NCI-H510A treated with DMSO at 0.1 percent for 48 hours (cell line): ENCODE results near the gene CISH.

Experiments
- DNase-seq: peaks from one replicate; lab custom pipeline; 2025; lab: John Stamatoyannopoulos, UW

The CISH gene

DNA sequence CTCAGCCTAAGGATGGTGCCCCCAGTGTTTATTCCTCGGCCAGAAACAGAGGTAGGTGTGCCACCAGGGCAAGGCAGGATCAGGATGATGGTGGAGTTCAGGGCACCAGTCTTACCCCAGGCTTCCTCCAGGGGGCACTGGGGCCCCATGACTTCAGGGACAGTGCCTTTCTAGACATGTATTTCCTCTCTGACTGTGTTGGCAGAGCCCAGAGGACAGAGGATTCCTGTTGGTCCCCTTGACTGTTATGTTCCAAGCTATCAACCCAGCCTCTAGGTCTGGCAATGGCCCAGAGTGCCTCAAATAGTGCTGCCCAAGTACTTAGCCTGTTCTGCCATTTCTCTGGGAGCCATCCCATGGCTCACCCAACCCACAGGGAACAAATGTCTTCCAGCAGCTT, 39.4 kb downstream of the CISH start:
- peak; percentile 38 for DNase-seq

DNA sequence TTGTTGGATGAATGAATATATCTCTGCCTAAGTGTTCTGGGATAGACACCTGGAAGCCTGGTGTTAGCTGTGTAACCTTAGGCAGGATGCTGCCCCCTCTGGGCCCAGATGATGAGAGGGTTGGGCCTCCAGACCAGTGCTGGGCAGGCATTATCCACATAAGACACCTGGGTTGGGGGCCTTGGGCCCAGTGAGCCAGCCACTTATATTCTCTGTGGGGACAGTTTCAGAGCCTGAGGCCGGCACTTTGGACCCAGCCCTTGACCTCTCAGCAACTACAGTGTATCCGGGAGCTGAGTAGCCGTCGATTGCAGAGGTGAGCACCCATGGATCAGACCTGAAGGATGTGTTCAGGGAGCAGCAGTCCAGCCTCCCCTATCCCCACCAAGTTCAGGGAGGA, 40.1 kb downstream of the CISH start:
- no peak for DNase-seq

DNA sequence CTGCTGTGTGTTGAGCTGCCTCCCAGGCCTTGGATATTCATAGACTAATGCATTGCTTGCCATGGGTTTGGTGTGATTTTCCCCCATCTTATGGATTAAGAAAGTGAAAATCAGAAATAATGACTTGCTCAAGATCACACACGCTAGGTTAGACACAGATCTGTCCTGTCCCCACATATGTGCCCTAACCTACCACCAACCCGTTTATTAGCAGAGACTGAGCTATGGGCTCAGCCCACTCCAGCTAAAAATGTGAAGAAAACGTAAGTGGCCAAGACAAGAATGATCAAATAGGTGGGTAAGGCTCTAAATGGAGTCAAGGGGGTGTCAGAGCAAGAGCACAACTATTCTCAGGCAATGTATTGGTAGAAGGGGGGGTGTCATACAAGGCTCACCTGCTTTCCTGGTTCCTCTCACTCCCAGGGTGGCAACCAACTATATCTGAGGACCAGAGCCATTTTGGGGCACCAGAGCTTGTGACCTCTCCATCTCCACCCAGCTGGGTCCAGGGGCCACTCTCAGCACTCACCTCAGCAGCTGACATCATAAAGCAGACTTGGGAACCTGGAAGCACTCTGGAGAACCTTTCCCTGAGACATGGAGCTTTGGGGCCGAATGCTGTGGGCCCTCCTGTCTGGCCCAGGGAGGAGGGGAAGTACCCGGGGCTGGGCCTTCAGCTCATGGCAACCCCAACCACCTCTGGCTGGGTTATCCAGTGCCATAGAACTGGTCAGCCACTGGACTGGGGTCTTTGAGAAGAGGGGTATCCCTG, 40.9 kb downstream of the CISH start:
- DNase-seq = no peak

DNA sequence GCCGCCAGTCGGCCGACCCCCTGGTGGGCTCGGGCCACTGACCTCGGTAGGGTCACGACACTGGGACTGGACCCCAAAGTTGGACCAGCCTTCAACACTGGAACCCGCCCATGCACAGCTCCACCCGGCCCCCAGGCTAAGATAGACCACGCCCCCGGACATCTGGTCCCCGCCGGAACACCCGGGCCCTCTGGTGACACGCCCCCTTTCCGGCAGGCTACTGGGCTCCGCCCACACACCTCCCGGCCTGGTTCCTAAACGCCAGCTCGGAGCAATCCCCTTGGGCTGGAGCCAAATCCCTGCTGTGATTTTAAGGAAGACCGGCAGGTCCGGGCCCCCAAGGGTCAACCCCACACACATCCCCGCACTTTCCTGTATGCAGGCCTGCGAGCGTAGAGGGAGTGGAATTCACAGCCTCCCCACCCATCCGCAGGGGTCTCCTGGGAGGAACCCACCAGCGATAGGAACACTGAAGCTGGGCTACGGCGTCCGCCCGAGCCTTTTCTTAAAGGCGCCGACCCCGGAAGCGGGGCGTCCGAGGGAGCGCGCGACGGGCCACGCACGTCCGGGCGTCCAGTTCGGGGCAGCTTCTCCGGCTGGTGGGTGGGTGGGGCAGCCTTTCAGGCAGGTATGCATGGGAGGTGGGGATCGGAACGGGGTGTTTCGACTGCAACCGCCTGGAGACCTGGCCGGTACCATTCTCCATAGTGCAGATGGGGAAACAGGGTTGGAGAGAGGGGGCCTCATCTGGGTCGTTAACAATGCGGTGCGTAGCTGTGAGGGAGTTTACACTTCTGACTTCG, 42.4 kb downstream of the CISH start, which contains the start of gene HEMK1:
HEMK1 (plus strand) TSS at position 576 of the 803 bp plus-strand sequence. CDS start 1,583 bp downstream, outside the sequence.
- DNase-seq = peak; percentile 87

DNA sequence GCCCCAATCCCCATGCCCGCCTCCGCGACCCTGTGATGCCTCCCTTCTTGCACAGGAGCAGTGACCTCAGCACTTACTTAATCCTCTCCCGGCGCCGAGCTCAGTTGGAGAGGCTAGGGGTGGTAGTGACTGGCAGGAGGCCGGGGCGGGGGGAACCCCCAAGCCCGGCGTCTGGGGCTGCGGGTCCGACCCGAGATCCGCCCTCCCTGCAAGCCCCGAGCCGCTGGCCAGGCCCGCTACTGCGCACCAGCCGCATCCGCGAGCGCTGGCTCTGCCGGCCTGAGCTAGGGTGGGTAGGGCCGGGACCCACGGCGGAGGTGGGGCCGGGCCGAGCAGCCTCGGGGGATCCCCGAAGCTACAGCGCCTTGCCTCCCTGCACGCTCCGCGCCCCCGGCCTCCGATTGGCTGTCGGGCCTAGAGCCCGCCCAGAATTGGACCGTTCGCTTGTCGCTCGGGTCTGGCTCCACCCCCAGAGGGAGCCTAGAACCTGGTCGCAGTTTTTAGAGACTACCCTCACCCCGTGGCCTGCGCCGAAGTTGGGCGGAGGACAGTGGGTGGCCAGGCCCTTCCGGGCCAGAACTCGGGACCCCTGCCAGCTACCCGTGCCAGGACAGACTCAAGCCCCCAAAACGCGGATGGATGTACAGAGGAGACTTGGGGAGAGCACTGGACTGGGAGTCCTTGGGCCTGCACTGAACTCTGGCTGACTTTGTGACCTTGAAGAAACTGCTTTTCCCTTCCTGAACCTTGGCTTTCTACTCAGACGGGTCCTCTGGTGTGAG, 44.0 kb downstream of the CISH start, which contains the start of gene C3orf18:
C3orf18 (minus strand) TSS at position 362 of the 782 bp plus-strand sequence. CDS start 2,048 bp downstream, outside the sequence.
- DNase-seq = peak; percentile 68

DNA sequence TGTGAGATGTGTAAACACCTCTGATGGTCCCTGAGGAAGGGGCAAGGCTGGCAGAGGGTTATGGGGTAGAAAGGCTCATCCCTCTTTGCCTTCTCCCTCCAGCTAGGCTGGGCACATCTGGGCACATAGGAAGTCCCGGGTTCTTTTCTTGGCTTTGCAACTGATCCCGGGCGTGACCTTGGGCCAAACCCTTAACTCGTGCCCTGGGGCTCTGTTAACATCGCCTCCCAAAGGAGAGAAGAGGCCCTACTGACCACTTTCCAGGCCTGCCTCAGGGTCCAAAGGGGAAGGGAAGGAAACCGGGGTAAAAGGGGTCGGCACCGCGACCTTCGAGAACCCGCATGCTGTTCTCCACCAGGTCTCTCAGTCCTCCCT, 44.6 kb downstream of the CISH start:
- DNase-seq = no peak

DNA sequence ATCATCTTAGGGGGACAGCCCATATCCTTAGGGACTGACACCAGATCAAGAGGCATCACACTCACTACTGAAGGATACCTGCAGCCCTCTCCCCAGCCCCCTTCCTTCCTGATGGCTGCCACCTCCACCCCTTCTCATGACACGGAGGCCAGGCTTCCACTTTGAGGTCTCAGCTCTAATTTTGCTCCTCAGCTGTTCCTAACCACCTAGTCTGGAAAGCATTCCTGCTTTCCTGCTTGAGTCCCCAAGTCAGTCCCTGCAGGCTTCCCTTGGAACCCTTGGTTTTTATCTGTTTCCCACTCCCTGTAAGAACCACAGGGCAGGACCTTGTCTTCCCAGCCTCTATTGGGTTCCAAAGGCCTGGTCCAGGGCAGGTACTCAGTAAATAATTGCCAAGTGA, 47.3 kb downstream of the CISH start:
- no peak for DNase-seq

DNA sequence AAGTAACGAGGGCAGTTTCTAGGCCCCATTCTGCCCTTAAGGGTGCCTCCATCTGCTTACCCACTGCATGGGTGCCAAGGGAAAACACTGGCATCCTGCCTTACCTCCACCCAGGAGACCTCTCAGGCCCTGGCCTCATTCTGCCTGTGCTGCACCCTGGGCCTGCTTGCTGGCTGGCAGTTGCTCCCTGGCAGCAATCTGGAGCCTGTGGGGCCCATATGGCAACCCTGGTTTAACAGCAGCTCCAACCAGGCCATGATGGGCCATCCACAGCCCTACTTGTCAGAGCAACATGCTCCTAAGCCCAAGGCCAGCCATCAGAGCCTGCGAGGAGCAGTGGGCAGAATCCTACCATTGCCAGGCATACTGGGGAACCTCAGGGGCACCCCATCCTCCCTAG, 47.7 kb downstream of the CISH start:
- DNase-seq = no peak

DNA sequence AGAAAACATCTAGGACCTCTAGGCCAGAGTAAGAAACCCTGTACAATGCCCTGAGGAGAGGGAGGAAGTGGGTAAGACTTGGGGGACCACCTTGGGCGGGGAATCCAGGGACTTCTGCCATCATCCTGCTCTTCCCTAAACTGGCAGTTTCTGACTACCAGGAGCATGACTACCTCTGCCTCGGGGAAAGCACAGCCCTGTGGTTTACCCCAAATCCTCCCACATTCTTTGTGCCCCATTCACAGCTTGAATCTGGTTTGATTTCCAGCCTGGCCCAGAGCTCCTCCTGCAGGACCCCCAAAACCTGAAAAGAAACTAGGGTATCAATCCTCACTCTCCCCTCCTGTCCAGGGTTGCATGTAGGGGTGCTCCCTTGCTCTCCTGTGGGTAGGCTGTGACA, 48.7 kb downstream of the CISH start:
- DNase-seq = no peak

DNA sequence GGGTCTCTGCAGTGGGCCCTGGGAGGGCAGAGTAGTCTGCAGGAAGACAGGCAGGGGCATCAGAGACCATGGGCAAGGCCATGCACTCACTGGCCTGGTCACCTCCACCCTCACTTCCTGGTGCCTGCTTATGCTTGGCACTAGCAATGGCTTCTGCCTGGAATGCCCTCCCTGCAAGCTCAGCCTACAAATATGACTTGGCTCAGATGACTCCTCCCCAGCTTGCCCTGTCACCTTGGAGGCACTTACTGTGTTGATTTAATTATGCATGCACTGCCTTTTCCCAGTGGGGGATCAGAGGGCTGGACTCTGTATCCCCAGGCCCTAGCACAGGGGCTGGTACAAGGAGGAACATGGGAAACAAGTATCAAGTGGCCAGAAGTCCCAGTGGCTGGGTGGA, 51.9 kb downstream of the CISH start:
- DNase-seq = no peak

DNA sequence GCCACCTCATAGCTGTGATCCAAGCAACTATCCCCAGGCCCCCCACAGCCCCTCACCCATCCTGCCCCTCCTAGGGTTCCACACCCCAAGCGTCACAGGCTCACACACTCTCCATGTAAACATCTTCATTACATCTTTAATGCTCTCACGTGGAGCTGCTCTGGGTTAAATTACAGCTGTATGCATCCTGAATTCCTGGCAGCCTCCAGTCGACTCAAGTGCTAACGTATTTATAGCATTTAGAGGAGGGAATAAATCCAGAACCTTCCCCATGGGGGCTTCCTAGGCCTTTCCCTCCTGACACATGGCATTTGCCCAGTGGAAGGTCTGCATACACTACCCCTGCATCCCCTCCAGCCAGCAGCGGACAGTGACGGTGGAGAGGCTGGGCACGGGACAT, 53.7 kb downstream of the CISH start:
- no peak for DNase-seq

DNA sequence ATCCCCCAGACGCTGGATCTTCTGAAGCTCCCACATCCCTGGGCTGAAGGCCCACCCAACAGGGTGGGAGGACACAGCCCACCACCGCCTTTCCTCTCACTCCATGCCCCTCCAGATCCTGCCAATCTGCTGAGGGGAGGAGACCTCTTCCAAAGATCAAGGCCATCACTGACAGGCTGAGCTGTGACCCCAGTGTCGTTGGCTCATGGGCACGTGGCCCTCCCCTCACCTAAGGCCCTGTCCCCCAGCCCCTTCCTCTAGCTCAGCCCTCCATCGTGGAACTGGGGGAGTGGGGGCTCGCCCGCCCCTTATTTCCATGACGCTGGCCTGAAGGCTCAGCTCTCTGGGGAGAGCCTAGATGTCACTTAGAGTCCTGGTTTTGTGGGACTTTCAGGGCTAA, 54.5 kb downstream of the CISH start:
- DNase-seq = no peak
